ENCODE measurements around the gene SMIM43. TPM values are rescaled to one million over a fixed set of nuclear protein-coding genes. Genes with fewer than 3 reads are reported as not detected.

SMIM43 gene
- total and polyA plus RNA-seq, 9 of the 15 experiments (the other 6 are each of a cell fraction or from before 2014, with no cell fraction given), result not detected

- BruUV-seq (replicated peaks), result no TSS peak
- H3K9me1 ChIP-seq (ENCODE audit: control insufficient read depth, insufficient read depth, low read length), result no peaks in the 10 kb centered on the region
- CTCF ChIA-PET (ENCODE audit: low intra/inter-chr PET ratio), result no interaction called here
- intact Hi-C loops (cut with micrococcal nuclease), result no loop called here
- H3K9ac ChIP-seq (ENCODE audit: insufficient read depth in 1 of 2, low read depth in 2 of 2, low read length in 2 of 2), result no peak overlapping the region
- H3K4me3 ChIP-seq, result no peak overlapping the region
- ATAC-seq, result no peak
- no peak overlapping the region for H2AFZ ChIP-seq (ENCODE audit: low read depth, low read length)
- H3K79me2 ChIP-seq (ENCODE audit: control insufficient read depth, insufficient read depth, low read length), result no peaks in the 10 kb centered on the region
- H3K36me3 ChIP-seq (ENCODE audit: control insufficient read depth, insufficient read depth, low read length), result no peaks in the 10 kb centered on the region
- DNase-seq (ENCODE audit: extremely low read depth in 1 of 4, low spot score in 3 of 4), result no peak
- no peaks in the 10 kb centered on the region for H4K20me1 ChIP-seq (replicated peaks; ENCODE audit: control insufficient read depth, insufficient read depth, low read length)
- H3K27me3 ChIP-seq (ENCODE audit: control insufficient read depth in 2 of 2, insufficient read depth in 2 of 2, low read length in 2 of 2), result peaks cover 41 to 59% of the 10 kb centered on the region in 2 experiments
- H3K4me2 ChIP-seq (ENCODE audit: insufficient read depth, low read length), result no peak overlapping the region
- H3K9me3 ChIP-seq (replicated peaks; ENCODE audit: control insufficient read depth, insufficient read depth, low read depth, low read length), result no peaks in the 10 kb centered on the region
- H3K4me1 ChIP-seq (replicated peaks in 1 of 2; ENCODE audit: control insufficient read depth in 2 of 2, insufficient read depth in 2 of 2, low read length in 2 of 2), result peaks cover 0 to 10% of the 10 kb centered on the region in 2 experiments; a peak in 2 of 5 replicates
- POLR2A ChIA-PET, result interaction anchor here (1.0 to 1.1 kb wide), 2 partner anchors 15 to 27 kb away, joined by 3 read pairs; no protein-coding TSS in a partner anchor
- FAIRE-seq, result no peak
- 2% methylated on average over 4 of the region's 4 CpGs for WGBS (ENCODE audit: insufficient coverage, low coverage, missing lambda C conversion rate)
- H3K27ac ChIP-seq (ENCODE audit: extremely low read depth, low read depth, low read length), result no peak overlapping the region
- in situ Hi-C loops (cut with MboI), result no loop called here
- TF ChIP-seq MXI1 (IDR thresholded peaks at IDR 0.05; ENCODE audit: low read depth, low read length) (no peak), MNT (conservative IDR thresholded peaks at IDR 0.05) (no peak), ZNF449 (CRISPR knock-in tag; IDR thresholded peaks at IDR 0.05) (no peak), PTBP1 (IDR thresholded peaks at IDR 0.05; ENCODE audit: low read depth, low read length) (no peak), TCF15 (CRISPR knock-in tag; IDR thresholded peaks at IDR 0.05) (no peak), TCF3 (CRISPR knock-in tag; IDR thresholded peaks at IDR 0.05) (no peak), RBM14 (IDR thresholded peaks at IDR 0.05; ENCODE audit: borderline replicate concordance, insufficient read depth, low read depth, low read length) (no peak), E2F4 (CRISPR knock-in tag; IDR thresholded peaks at IDR 0.05; ENCODE audit: low read depth) (no peak), CREB3 (tag; conservative IDR thresholded peaks at IDR 0.05; ENCODE audit: low read depth) (no peak), GTF3C2 (IDR thresholded peaks at IDR 0.05; ENCODE audit: borderline replicate concordance, extremely low read depth, insufficient read length) (no peak)
Observed at GRCh38 chr4:121767166-121767565, 2.2 kb upstream of the SMIM43 start.
